DND-41 (cell line): Measurements from ENCODE around the gene ZBTB34.

ENCODE experiments used
- EZH2 ChIP-seq: IDR thresholded peaks from 3 replicates; pipeline ENCODE4 v1.6.1; 2012; ENCODE audit warnings: borderline replicate concordance, low read depth, mild to moderate bottlenecking, moderate library complexity, low read length, inconsistent platforms; ENCODE audit not compliant: severe bottlenecking
- TF ChIP-seq, protein P1 (sequence below): IDR thresholded peaks from 2 replicates; pipeline ENCODE4 v1.5.1; 2012; ENCODE audit warnings: borderline replicate concordance, low read length, moderate library complexity, mild to moderate bottlenecking; ENCODE audit not compliant: poor library complexity, severe bottlenecking; ENCODE audit errors: extremely low read depth

DNA sequence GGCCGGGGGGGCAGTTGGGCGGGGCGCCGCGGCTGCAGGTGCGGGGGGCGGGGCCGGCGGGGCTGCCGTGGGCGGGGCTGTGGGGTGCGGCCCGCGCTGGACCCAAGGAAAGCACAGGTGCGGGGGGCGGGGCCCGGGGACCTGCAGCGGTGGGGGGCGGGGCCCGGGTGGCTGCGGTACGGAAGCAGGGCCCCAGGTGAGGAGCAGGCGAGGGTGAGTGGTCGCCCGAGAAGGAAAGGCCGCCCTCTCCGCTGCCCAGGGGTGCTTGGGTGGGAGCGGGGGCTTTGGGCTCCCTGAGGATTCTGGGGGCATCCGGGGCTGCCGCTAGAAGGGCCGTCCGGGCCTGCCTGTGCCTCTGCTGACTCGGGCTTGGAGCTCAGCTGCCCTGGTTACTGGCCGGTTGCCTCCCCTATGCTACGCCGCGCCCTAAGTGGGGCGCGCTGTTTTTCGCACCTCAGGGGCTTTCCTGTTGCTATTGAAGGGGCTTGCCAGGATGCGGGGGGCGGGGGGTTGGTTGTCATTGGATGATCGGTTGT is 54.9 kb downstream of the ZBTB34 start:
- TF ChIP-seq, protein P1, sequence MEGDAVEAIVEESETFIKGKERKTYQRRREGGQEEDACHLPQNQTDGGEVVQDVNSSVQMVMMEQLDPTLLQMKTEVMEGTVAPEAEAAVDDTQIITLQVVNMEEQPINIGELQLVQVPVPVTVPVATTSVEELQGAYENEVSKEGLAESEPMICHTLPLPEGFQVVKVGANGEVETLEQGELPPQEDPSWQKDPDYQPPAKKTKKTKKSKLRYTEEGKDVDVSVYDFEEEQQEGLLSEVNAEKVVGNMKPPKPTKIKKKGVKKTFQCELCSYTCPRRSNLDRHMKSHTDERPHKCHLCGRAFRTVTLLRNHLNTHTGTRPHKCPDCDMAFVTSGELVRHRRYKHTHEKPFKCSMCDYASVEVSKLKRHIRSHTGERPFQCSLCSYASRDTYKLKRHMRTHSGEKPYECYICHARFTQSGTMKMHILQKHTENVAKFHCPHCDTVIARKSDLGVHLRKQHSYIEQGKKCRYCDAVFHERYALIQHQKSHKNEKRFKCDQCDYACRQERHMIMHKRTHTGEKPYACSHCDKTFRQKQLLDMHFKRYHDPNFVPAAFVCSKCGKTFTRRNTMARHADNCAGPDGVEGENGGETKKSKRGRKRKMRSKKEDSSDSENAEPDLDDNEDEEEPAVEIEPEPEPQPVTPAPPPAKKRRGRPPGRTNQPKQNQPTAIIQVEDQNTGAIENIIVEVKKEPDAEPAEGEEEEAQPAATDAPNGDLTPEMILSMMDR, result no peak
- no peak for TF ChIP-seq EZH2
